Endothelial cell of umbilical vein (primary cell): ENCODE data around the gene DHRS2. TPM values are rescaled to one million over a fixed set of nuclear protein-coding genes. Genes with fewer than 3 reads are reported as not detected.

ENCODE experiments used
- BruUV-seq: library from RNA; stranded (reverse); fragments of 400-500 nt; replicated peaks from 2 replicates; lab custom pipeline; 2021; lab: Mats Ljungman, UMichigan
- CTCF ChIA-PET: fragments of 300-600, 350-600 bp; sonication (Branson Sonifier 250); formaldehyde crosslinking; loops from one replicate; lab custom pipeline; 2021; ENCODE audit warnings: antibody characterized with exemption, inconsistent platforms; lab: Charles Lee
- POLR2A ChIA-PET: fragments of 300-600, 350-600 bp; sonication (Branson Sonifier 250); formaldehyde crosslinking; loops from one replicate; lab custom pipeline; 2021; ENCODE audit warnings: antibody characterized with exemption, inconsistent platforms; lab: Charles Lee
- DNase-seq: peaks from one replicate; pipeline ENCODE4 v3.0.0-alpha.2; 2011; ENCODE audit warnings: low read depth, low spot score
- FAIRE-seq: peaks from 2 replicates; lab custom pipeline; 2011; peaks lifted over from hg19 to GRCh38; lab: Jason Lieb, UNC
- H2AFZ ChIP-seq: 2 replicates; pipeline ENCODE4 v1.6.0; 2012; ENCODE audit warnings: low read depth, low read length, control low read depth, inconsistent platforms
- H3K27ac ChIP-seq: 2 replicates; pipeline ENCODE4 v1.5.1; 2011; ENCODE audit warnings: low read depth, mild to moderate bottlenecking, control low read depth, low read length, moderate library complexity; ENCODE audit not compliant: insufficient read depth
- H3K27me3 ChIP-seq, 2 experiments: 2 replicates each; pipeline versions ENCODE4 v1.6.0 to v1.6.1; 2011; ENCODE audit warnings: low read length in 2 of 2, mixed read lengths in 1 of 2; ENCODE audit not compliant: control insufficient read depth in 2 of 2, insufficient read depth in 2 of 2
- H3K36me3 ChIP-seq, 2 experiments: 2 replicates in 1 of 2; 3 replicates in 1 of 2; pipeline ENCODE4 v1.5.1; 2011; ENCODE audit warnings: low read length in 2 of 2, mild to moderate bottlenecking in 1 of 2, moderate library complexity in 1 of 2; ENCODE audit not compliant: control insufficient read depth in 2 of 2, insufficient read depth in 2 of 2; ENCODE audit errors: extremely low read depth in 1 of 2
- H3K4me1 ChIP-seq: 3 replicates; pipeline ENCODE4 v1.5.1; 2011; ENCODE audit warnings: mild to moderate bottlenecking, low read length; ENCODE audit not compliant: control insufficient read depth, insufficient read depth; ENCODE audit errors: extremely low read depth
- H3K4me2 ChIP-seq: 2 replicates; pipeline ENCODE4 v1.6.1; 2011; ENCODE audit warnings: low read length, control low read depth, mixed read lengths; ENCODE audit not compliant: insufficient read depth
- H3K4me3 ChIP-seq, 3 experiments: fragments of 200-600 bp in 1 of 3; sonication (generic), shearing (Covaris generic) in 1 of 3; replicated peaks in 1 of 3; 2 replicates each; pipeline ENCODE4 v1.5.1; 2011 to 2016; ENCODE audit warnings: control low read depth in 3 of 3, low read length in 3 of 3, mild to moderate bottlenecking in 2 of 3, inconsistent platforms in 1 of 3, low read depth in 1 of 3, moderate library complexity in 1 of 3; ENCODE audit not compliant: insufficient read depth in 1 of 3
- H3K79me2 ChIP-seq: 2 replicates; pipeline ENCODE4 v1.6.0; 2012; ENCODE audit warnings: low read length, inconsistent platforms; ENCODE audit not compliant: control insufficient read depth, insufficient read depth
- H3K9ac ChIP-seq: replicated peaks from 2 replicates; pipeline ENCODE3; 2011; ENCODE audit warnings: low read length, control low read depth; ENCODE audit not compliant: insufficient read depth; ENCODE audit errors: extremely low read depth
- H3K9me1 ChIP-seq: replicated peaks from 3 replicates; pipeline ENCODE4 v1.6.0; 2011; ENCODE audit warnings: mild to moderate bottlenecking, low read length; ENCODE audit not compliant: control insufficient read depth, insufficient read depth; ENCODE audit errors: extremely low read depth
- H3K9me3 ChIP-seq: replicated peaks from 2 replicates; pipeline ENCODE4 v1.5.1; 2012; ENCODE audit warnings: low read length, inconsistent platforms; ENCODE audit not compliant: control insufficient read depth, insufficient read depth
- H4K20me1 ChIP-seq: replicated peaks from 2 replicates; pipeline ENCODE3; 2011; ENCODE audit warnings: mild to moderate bottlenecking, low read length; ENCODE audit not compliant: control insufficient read depth, insufficient read depth; ENCODE audit errors: extremely low read depth
- FOS ChIP-seq: IDR thresholded peaks from 2 replicates; pipeline ENCODE4 v1.6.1; 2011; ENCODE audit warnings: mild to moderate bottlenecking, low read length, moderate library complexity, borderline replicate concordance; ENCODE audit not compliant: insufficient read depth
- GATA2 ChIP-seq: IDR thresholded peaks from 2 replicates; pipeline ENCODE4 v1.7.0; 2011; ENCODE audit warnings: low read depth, mild to moderate bottlenecking, moderate library complexity, mixed read lengths, low read length; ENCODE audit not compliant: insufficient read length, insufficient read depth
- JUN ChIP-seq: IDR thresholded peaks from 2 replicates; pipeline ENCODE4 v1.6.1; 2011; ENCODE audit warnings: borderline replicate concordance, low read depth; ENCODE audit not compliant: insufficient read length, insufficient read depth
- MYC ChIP-seq: IDR thresholded peaks from one replicate; pipeline ENCODE4 v1.6.1; 2011; ENCODE audit warnings: mild to moderate bottlenecking, low read depth, low read length
- POLR2A ChIP-seq: IDR thresholded peaks from 2 replicates; pipeline ENCODE4 v1.6.1; 2012; ENCODE audit warnings: low read depth, mild to moderate bottlenecking, control low read depth, low read length
- dilution Hi-C: fragments of 300-500 bp; cut with MboI; formaldehyde crosslinking; loops from one replicate; pipeline ENCODE4 v1.15.0; 2019; ENCODE audit warnings: low sequenced_read_pairs; ENCODE audit not compliant: extremely low pct_ligation_motif_present
- intact Hi-C: fragments of 100-400 bp; cut with micrococcal nuclease; formaldehyde crosslinking; loops from one replicate; pipeline ENCODE4 v1.10.0; 2022
- polyA plus RNA-seq, 4 experiments: library from polyadenylated mRNA; depleted of rRNA in 3 of 4; stranded (reverse) in 3 of 4; unstranded in 1 of 4; fragments of >200 nt; gene quantifications; 2 replicates each; pipeline versions ENCODE4 v1.2.1 to v1.2.3, GENCODE V29; 2011 to 2012; ENCODE audit warnings: missing spikeins in 1 of 4
- total RNA-seq: library from RNA; stranded (reverse); gene quantifications from 2 replicates; pipeline ENCODE4 v1.2.3, GENCODE V29; 2021
- TF ChIP-seq, protein P1 (sequence below): IDR thresholded peaks from 2 replicates; pipeline ENCODE4 v1.6.1; 2011; ENCODE audit not compliant: insufficient read depth, insufficient read length
- TF ChIP-seq, protein P2 (sequence below), 2 donors: IDR thresholded peaks; 1 replicate in 1 of 2; 2 replicates in 1 of 2; pipeline ENCODE4 v1.5.1; 2011; ENCODE audit warnings: low read length in 2 of 2, mild to moderate bottlenecking in 2 of 2, moderate library complexity in 2 of 2, control low read depth in 1 of 2, inconsistent platforms in 1 of 2, low read depth in 1 of 2; ENCODE audit not compliant: insufficient read depth in 1 of 2; ENCODE audit errors: extremely low read depth in 1 of 2

DHRS2 gene
- total and polyA plus RNA-seq, 2 donors (not counting 3 experiments of a cell fraction or from before 2014, with no cell fraction given), result 0.10 TPM; not detected in 1

DNA sequence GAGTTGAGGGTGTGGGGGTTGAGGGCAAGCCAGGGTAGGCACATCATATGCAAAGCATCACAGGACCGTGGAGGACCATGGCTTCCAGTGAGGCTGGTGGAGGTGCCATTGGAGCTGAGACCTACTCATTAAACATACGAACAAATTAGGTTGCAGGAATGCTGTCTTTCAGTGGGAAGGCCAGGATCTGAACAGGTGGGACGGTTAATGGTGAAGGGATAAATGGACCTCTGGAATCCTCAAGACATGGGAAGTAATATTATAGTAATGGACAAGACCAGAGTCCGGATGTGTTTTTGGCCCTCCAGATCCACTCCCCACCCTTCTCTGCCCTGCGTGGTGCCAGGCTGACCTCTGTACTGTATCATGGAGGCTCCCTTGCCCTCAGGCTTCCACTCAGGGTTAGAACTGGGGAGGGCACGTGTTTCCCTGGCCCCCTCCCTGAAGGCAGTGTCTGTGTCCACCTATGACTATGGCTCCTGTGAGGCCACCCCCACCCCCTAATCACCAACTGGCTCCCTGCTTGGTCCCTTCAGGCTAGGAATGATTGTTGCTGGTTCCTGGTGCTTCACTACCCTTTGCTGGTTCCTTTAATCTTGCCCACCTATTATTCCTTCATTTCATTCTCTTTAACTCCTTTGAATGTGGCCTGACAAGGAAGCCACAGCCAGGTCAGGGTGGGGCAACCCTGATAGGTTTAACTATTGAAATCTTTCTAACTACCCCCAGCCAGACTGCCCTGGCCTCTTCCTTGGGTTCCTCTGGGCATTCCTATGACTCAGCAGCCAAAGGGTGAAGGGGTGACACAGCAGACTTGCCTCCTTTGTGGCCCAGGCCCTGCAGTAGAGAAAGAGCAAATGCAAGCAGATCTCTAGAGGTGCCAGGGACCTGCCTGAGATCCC, 10.7 kb downstream of the DHRS2 start:
- no peaks in the 10 kb centered on the region for H3K36me3 ChIP-seq
- no peak overlapping the region for H3K4me2 ChIP-seq
- no peak for TF ChIP-seq POLR2A
- no peak for TF ChIP-seq JUN
- TF ChIP-seq MYC, result no peak
- TF ChIP-seq, protein P1, sequence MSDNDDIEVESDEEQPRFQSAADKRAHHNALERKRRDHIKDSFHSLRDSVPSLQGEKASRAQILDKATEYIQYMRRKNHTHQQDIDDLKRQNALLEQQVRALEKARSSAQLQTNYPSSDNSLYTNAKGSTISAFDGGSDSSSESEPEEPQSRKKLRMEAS, result no peak
- no peaks in the 10 kb centered on the region for H3K4me1 ChIP-seq
- POLR2A ChIA-PET, result no interaction called here
- H2AFZ ChIP-seq, result no peak overlapping the region
- intact Hi-C loops (no loop called here), dilution Hi-C loops (no loop called here)
- no peak overlapping the region for H3K9ac ChIP-seq
- FAIRE-seq (no peak), DNase-seq (no peak)
- H3K27me3 ChIP-seq, result no peaks in the 10 kb centered on the region
- no peaks in the 10 kb centered on the region for H4K20me1 ChIP-seq
- H3K27ac ChIP-seq, result no peak overlapping the region
- no peaks in the 10 kb centered on the region for H3K9me3 ChIP-seq
- H3K9me1 ChIP-seq, result no peaks in the 10 kb centered on the region
- H3K79me2 ChIP-seq, result no peaks in the 10 kb centered on the region
- CTCF ChIA-PET, result interaction anchor here (4.9 kb wide), 1 partner anchor 14 kb away, joined by 23 read pairs; no protein-coding TSS in a partner anchor
- BruUV-seq, result no TSS peak
- H3K4me3 ChIP-seq, result no peak overlapping the region

DNA sequence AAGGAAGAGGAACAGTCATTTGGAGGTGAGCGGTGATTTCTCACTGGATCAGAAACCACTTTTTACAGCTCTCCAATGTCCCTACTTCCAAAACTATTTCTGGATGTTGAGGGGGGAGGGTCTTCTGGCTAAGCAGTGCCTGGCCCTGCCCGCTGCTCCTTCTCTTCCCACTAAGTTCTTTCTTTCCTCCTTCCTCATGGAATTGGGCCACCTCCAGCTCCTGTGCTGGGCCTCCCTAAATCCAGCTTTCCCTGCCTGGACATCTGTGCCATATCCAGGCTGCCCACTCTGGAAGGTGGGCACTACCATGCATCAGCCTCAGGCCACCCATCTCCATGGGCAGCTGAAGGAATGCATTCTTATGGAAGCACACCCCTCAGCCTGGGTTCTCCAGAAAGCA, 11.5 kb downstream of the DHRS2 start:
- no peaks in the 10 kb centered on the region for H3K79me2 ChIP-seq
- CTCF ChIA-PET, result interaction anchor here (4.9 kb wide), 1 partner anchor 15 kb away, joined by 23 read pairs; no protein-coding TSS in a partner anchor

More for the DNA sequence above, 11.5 kb downstream of the DHRS2 start:
- POLR2A ChIA-PET, result no interaction called here
- H3K9me1 ChIP-seq, result no peaks in the 10 kb centered on the region
- no peak for DNase-seq
- intact Hi-C loops (no loop called here), dilution Hi-C loops (no loop called here)
- FAIRE-seq, result no peak
- no peak for TF ChIP-seq GATA2
- TF ChIP-seq, protein P2, sequence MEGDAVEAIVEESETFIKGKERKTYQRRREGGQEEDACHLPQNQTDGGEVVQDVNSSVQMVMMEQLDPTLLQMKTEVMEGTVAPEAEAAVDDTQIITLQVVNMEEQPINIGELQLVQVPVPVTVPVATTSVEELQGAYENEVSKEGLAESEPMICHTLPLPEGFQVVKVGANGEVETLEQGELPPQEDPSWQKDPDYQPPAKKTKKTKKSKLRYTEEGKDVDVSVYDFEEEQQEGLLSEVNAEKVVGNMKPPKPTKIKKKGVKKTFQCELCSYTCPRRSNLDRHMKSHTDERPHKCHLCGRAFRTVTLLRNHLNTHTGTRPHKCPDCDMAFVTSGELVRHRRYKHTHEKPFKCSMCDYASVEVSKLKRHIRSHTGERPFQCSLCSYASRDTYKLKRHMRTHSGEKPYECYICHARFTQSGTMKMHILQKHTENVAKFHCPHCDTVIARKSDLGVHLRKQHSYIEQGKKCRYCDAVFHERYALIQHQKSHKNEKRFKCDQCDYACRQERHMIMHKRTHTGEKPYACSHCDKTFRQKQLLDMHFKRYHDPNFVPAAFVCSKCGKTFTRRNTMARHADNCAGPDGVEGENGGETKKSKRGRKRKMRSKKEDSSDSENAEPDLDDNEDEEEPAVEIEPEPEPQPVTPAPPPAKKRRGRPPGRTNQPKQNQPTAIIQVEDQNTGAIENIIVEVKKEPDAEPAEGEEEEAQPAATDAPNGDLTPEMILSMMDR (IDR thresholded peaks at IDR 0.05; ENCODE audit: extremely low read depth in 1 of 2, insufficient read depth in 1 of 2, low read depth in 1 of 2, low read length in 2 of 2), result no peak
- TF ChIP-seq, protein P1, result no peak
- TF ChIP-seq FOS, result no peak
- no peak for TF ChIP-seq MYC
- TF ChIP-seq POLR2A, result no peak
- BruUV-seq, result no TSS peak
- H3K9ac ChIP-seq, result no peak overlapping the region
- no peak overlapping the region for H2AFZ ChIP-seq
- H3K4me3 ChIP-seq, result no peak overlapping the region
- H3K4me1 ChIP-seq, result no peaks in the 10 kb centered on the region
- no peaks in the 10 kb centered on the region for H3K9me3 ChIP-seq
- no peak overlapping the region for H3K27ac ChIP-seq
- H4K20me1 ChIP-seq, result no peaks in the 10 kb centered on the region
- no peak overlapping the region for H3K4me2 ChIP-seq
- H3K36me3 ChIP-seq, result no peaks in the 10 kb centered on the region
- H3K27me3 ChIP-seq, result no peaks in the 10 kb centered on the region
